ENCODE results near the gene FOS. TPM values are rescaled to one million over a fixed set of nuclear protein-coding genes. Genes with fewer than 3 reads are reported as not detected.
A peak's percentile ranks its signal among the peaks of the same experiment; 100 is the strongest.

Gene FOS
- total RNA-seq, 6 donors from 2014 or later, result 386 to 1,146 (median 633) TPM

DNA sequence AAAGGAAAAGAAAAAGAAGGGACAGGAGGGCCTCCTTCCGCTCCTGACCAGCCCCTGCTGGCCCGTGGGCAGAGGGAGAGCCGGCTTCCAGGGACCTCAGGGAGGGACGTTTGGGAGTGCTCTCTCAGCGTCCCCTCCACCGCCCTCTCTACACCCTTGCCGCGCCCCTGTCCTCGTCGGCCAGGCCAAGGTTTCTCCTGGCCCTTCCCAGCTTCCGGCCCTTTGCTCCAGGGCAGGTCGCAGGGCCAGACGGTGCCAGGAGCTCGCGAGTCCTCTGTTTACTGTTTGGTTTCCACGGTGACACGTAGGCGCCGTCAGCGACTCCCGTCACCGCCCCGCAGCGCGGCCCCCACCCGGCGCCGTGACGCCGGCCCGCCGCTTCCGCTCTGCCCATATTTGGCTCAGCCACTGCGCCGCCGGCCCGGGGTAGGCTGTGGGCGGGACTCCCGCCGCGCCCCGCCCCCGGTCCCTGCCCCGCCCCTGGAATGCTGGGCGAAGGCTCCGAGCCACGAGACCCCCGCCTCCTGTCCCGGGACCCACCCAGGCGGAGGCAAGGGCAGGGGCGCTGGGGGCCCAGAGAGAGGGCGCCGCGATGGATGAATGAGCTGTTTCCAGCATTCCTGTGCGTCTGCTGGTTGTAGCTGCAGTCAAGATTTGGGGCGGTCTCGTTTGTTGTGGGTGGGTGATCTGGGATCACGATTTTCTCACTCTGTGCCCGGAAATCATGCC is 15.5 kb downstream of the FOS start:
- peak; percentile 91 to 92 for ATAC-seq (ENCODE audit: low FRiP score in 2 of 2)
- no peaks in the 10 kb centered on the region for H3K9me3 ChIP-seq
- 0 to 1% methylated on average over 24 of the region's 59 CpGs for WGBS, 2 donors
- no peaks in the 10 kb centered on the region for H3K27me3 ChIP-seq
- H3K36me3 ChIP-seq, result no peaks in the 10 kb centered on the region
- H3K27ac ChIP-seq, result peak overlapping the region; percentile 88 to 98 (median 92)
- peaks cover 26 to 49% (median 38%) of the 10 kb centered on the region in 4 donors for H3K4me1 ChIP-seq
- TF ChIP-seq EP300 (IDR thresholded peaks at IDR 0.05) (peak in 3 of 4 donors; percentile 73 to 79 (median 78)), POLR2AphosphoS5 (IDR thresholded peaks at IDR 0.05) (peak; percentile 83 to 95), POLR2A (IDR thresholded peaks at IDR 0.05) (peak in 2 of 4 donors; percentile 65 to 86)
- TF ChIP-seq, protein P1, sequence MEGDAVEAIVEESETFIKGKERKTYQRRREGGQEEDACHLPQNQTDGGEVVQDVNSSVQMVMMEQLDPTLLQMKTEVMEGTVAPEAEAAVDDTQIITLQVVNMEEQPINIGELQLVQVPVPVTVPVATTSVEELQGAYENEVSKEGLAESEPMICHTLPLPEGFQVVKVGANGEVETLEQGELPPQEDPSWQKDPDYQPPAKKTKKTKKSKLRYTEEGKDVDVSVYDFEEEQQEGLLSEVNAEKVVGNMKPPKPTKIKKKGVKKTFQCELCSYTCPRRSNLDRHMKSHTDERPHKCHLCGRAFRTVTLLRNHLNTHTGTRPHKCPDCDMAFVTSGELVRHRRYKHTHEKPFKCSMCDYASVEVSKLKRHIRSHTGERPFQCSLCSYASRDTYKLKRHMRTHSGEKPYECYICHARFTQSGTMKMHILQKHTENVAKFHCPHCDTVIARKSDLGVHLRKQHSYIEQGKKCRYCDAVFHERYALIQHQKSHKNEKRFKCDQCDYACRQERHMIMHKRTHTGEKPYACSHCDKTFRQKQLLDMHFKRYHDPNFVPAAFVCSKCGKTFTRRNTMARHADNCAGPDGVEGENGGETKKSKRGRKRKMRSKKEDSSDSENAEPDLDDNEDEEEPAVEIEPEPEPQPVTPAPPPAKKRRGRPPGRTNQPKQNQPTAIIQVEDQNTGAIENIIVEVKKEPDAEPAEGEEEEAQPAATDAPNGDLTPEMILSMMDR (IDR thresholded peaks at IDR 0.05), result peak in 1 of 6 experiments; percentile 0
- DNase-seq, result peak; percentile 97 to 99
- peak overlapping the region; percentile 33 to 65 (median 56) for H3K4me3 ChIP-seq

DNA sequence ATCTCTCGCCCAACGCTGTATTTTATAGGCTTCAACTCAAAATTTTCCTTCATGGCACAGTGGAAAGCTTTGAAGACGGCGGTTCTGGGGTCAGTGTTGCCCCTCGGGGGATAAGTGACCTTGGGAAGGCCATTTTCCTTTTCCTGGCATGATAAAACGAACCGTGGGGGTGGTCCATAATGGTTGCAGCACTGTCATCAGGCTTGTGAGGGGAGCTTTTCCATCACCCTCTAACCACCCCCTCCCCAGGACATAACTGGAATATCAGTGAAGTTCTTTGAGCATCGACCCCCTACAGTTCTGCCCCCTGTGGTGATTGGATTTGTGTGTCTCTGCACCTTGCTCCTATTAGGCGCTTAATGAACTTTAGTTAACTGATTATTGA is 16.0 kb downstream of the FOS start:
- H3K36me3 ChIP-seq, result no peaks in the 10 kb centered on the region
- ATAC-seq (ENCODE audit: low FRiP score in 2 of 2) (no peak), DNase-seq (peak in 1 of 2 donors; percentile 19)
- 1 to 2% methylated on average over 8 to 9 of the region's 9 CpGs for WGBS, 2 donors
- peak overlapping the region; percentile 33 to 65 (median 56) for H3K4me3 ChIP-seq
- TF ChIP-seq, protein P1 (IDR thresholded peaks at IDR 0.05), result peak in 2 of 6 experiments; percentile 22 to 23
- TF ChIP-seq POLR2AphosphoS5 (IDR thresholded peaks at IDR 0.05), result no peak
- no peak for TF ChIP-seq EP300 (IDR thresholded peaks at IDR 0.05)
- peak in 1 of 4 donors; percentile 5 for TF ChIP-seq POLR2A (IDR thresholded peaks at IDR 0.05)
- peak overlapping the region; percentile 88 to 98 (median 92) for H3K27ac ChIP-seq
- H3K4me1 ChIP-seq, result peaks cover 29 to 54% (median 40%) of the 10 kb centered on the region in 4 donors
- no peaks in the 10 kb centered on the region for H3K9me3 ChIP-seq
- H3K27me3 ChIP-seq, result no peaks in the 10 kb centered on the region

DNA sequence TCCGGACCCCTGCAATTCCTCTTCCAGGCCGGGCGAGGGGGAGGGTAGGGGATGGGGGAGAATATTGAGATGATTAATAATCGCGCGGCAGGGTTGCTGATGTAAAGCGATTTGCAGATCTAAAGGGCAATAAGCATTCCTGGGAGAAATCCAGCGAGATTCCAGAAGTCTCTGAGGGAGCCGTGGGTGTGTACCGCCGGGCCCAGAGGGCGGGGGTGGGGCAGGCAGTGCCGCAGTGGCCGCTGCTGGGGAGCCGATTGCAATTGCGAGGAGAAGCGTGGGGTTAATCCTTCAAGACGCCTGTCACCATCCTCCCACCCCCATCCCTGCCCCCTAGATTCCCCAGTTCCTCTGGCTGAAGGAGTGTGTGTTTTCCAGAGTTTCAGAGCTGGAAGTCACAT is 16.4 kb downstream of the FOS start:
- no peak for TF ChIP-seq EP300 (IDR thresholded peaks at IDR 0.05)
- TF ChIP-seq POLR2A (IDR thresholded peaks at IDR 0.05), result no peak
- H3K4me3 ChIP-seq, result peak overlapping the region; percentile 33 to 65 (median 56)
- WGBS, 2 donors, result 2 to 3% methylated on average over 14 to 18 of the region's 18 CpGs
- H3K27me3 ChIP-seq, result no peaks in the 10 kb centered on the region
- no peaks in the 10 kb centered on the region for H3K9me3 ChIP-seq
- peak; percentile 48 to 50 for ATAC-seq (ENCODE audit: low FRiP score in 2 of 2)
- no peaks in the 10 kb centered on the region for H3K36me3 ChIP-seq
- peak overlapping the region; percentile 88 to 98 (median 92) for H3K27ac ChIP-seq
- H3K4me1 ChIP-seq, result peaks cover 29 to 59% (median 41%) of the 10 kb centered on the region in 4 donors
- DNase-seq, result peak; percentile 81 to 91

DNA sequence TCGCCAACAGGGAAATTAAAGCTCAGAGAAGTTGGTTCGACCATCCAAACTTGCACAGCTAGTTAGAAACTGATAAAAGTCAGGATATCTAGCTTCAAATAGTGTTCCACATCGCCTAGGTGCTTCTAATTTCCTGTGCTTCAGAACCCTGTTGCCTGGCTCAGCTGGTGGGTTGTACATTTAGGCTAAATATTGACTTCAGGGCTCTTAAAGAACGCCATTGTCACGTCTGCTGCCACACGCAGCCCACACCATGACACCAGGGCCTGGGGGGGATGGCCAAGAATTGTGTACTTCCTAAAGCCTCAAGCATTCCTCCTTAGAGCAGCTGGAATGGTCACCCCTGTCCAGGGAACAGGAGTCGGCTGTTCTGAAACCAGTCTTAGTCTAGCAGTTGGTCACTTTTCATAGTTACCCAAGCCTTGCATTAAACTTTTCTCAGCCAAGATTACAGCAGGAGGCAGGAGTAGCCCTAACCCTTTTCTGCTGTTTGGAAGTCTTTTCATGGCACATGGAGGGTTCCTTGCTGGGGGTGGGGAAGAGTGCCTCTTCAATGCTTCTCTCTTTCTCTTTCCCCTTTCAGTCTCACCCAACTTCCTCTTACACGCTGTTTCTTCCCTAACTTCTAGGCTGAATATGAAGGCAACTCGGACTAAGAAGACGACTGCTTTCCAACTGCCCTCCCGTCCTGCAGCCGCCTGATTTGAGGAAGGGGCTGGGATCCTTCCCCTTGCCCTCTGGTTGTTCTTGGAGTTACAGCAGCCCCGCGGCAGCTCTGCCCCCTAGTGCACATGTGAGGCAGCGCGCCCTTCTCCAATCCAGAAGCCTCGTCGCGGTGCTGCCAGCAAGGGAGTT is 17.1 kb downstream of the FOS start:
- ATAC-seq (ENCODE audit: low FRiP score in 2 of 2), result peak; percentile 44 to 76
- peak overlapping the region; percentile 88 to 98 (median 92) for H3K27ac ChIP-seq
- peak overlapping the region; percentile 20 to 65 (median 56) for H3K4me3 ChIP-seq
- peak; percentile 90 to 93 for DNase-seq
- no peaks in the 10 kb centered on the region for H3K36me3 ChIP-seq
- H3K9me3 ChIP-seq, result no peaks in the 10 kb centered on the region
- H3K27me3 ChIP-seq, result no peaks in the 10 kb centered on the region
- WGBS, 2 donors, result 4 to 5% methylated on average over 19 of the region's 19 CpGs
- peaks cover 30 to 59% (median 44%) of the 10 kb centered on the region in 4 donors for H3K4me1 ChIP-seq
- TF ChIP-seq POLR2AphosphoS5 (IDR thresholded peaks at IDR 0.05) (peak in 1 of 2 donors; percentile 18), EP300 (IDR thresholded peaks at IDR 0.05) (no peak), POLR2A (IDR thresholded peaks at IDR 0.05) (peak in 2 of 4 donors; percentile 32 to 62)
- TF ChIP-seq, protein P1 (IDR thresholded peaks at IDR 0.05), result peak; percentile 93 to 97 (median 94)
